ENCODE measurements around the gene SLC6A8. TPM values are rescaled to one million over a fixed set of nuclear protein-coding genes. Genes with fewer than 3 reads are reported as not detected.
"Not testable (repeated sequence)": the region's sequence is repeated elsewhere in the genome, so short reads cannot be mapped to it uniquely, and the experiment has no call there.

SLC6A8 gene
- total and polyA plus RNA-seq, 7 experiments from 2014 or later: 0.10 to 2.6 (median 0.74) TPM; not detected in 1

DNA sequence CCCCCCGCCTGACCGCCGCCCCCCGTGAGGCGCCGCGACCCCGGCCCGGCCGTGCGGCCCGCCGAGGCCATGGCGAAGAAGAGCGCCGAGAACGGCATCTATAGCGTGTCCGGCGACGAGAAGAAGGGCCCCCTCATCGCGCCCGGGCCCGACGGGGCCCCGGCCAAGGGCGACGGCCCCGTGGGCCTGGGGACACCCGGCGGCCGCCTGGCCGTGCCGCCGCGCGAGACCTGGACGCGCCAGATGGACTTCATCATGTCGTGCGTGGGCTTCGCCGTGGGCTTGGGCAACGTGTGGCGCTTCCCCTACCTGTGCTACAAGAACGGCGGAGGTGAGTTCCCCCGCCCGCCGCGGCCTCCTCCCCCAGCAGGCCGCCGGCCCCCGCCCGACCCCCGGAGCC, 780 bp downstream of the SLC6A8 start:
- peaks cover 0 to 7% (median 0%) of the 10 kb centered on the region in 7 donors for H3K4me1 Mint-ChIP-seq
- intact Hi-C loops (cut with micrococcal nuclease): loop anchor here in 1 of 2 donors (5.0 kb wide), 2 partner anchors 34 to 239 kb away; partner anchors contain the start of genes ABCD1, ARHGAP4 and BCAP31
- no peaks in the 10 kb centered on the region for H3K9me3 ChIP-seq (ENCODE audit: control insufficient read depth in 2 of 3, low read length in 3 of 3)

DNA sequence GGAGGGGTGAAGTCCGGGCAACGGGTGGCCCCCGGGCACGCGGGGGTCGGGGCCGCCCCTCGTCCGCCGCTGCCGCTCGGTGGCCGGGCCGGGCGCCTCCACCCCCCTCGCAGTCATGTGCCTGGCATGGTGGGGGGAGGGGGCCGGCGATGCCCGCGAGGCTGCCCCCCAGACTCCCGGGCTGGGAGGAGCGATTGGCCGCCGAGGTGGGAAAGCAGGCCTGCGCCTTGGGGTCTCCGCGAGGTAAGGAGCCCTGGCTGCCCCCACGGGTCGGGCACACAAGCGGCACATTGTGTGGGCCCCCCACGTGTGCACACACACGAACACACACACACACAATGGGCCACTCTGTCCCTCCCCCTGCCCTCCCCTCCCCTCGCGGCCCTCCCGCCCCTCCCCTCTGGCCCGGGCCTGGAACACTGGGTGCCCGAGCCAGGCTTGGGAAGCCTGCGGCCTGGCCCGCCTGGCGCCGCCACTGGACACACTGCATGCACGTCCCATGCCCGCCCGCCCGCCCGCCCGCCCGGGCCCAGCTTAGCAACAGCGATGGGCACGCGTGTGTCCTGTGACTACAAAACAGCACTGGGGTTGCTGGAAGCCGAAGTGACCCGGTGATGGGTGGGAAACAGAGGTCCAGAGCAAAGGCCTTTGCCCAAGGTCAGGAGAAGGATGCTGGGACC, 1.3 kb downstream of the SLC6A8 start:
- H3K27ac ChIP-seq (ENCODE audit: low read depth, low read length): no peak overlapping the region
- ChIA-PET CTCF (no interaction called here), POLR2A (no interaction called here)
- Mint-ChIP-seq H3K27ac (no peak overlapping the region), H3K36me3 (no peaks in the 10 kb centered on the region), H3K4me1 (peaks cover 0 to 7% (median 0%) of the 10 kb centered on the region in 7 donors), H3K27me3 (peaks cover 0 to 17% (median 0%) of the 10 kb centered on the region in 5 donors), H3K4me3 (no peak overlapping the region), H3K9me3 (no peaks in the 10 kb centered on the region)
- no peak for DNase-seq
- H3K4me3 ChIP-seq (ENCODE audit: low read length): no peak overlapping the region
- intact Hi-C loops (cut with micrococcal nuclease): loop anchor here in 1 of 2 donors (5.0 kb wide), 2 partner anchors 33 to 238 kb away; partner anchors contain the start of genes ABCD1, ARHGAP4 and BCAP31
- H3K9me3 ChIP-seq (ENCODE audit: control insufficient read depth in 2 of 3, low read length in 3 of 3): no peaks in the 10 kb centered on the region
- ATAC-seq: no peak
- H3K27me3 ChIP-seq (ENCODE audit: control insufficient read depth in 2 of 2, insufficient read depth in 2 of 2, low read length in 2 of 2): no peaks in the 10 kb centered on the region
- H3K4me1 ChIP-seq (ENCODE audit: control insufficient read depth in 2 of 2, insufficient read depth in 2 of 2, low read length in 2 of 2): no peaks in the 10 kb centered on the region
- no peaks in the 10 kb centered on the region for H3K36me3 ChIP-seq (ENCODE audit: control insufficient read depth in 2 of 3, insufficient read depth in 3 of 3, low read length in 3 of 3)

More for the DNA sequence above, 780 bp downstream of the SLC6A8 start:
- Mint-ChIP-seq H3K36me3 (no peaks in the 10 kb centered on the region), H3K27me3 (peaks cover 0 to 21% (median 0%) of the 10 kb centered on the region in 5 donors), H3K27ac (no peak overlapping the region), H3K4me3 (no peak overlapping the region), H3K9me3 (peaks cover 0 to 3% (median 0%) of the 10 kb centered on the region in 11 donors)
- H3K4me3 ChIP-seq (ENCODE audit: low read length): no peak overlapping the region
- H3K4me1 ChIP-seq (ENCODE audit: control insufficient read depth in 2 of 2, insufficient read depth in 2 of 2, low read length in 2 of 2): no peaks in the 10 kb centered on the region
- no peak for DNase-seq
- H3K27me3 ChIP-seq (ENCODE audit: control insufficient read depth in 2 of 2, insufficient read depth in 2 of 2, low read length in 2 of 2): no peaks in the 10 kb centered on the region
- H3K27ac ChIP-seq (ENCODE audit: low read depth, low read length): no peak overlapping the region
- H3K36me3 ChIP-seq (ENCODE audit: control insufficient read depth in 2 of 3, insufficient read depth in 3 of 3, low read length in 3 of 3): no peaks in the 10 kb centered on the region
- CTCF ChIA-PET: no interaction called here
- POLR2A ChIA-PET: no interaction called here
- ATAC-seq: no peak

DNA sequence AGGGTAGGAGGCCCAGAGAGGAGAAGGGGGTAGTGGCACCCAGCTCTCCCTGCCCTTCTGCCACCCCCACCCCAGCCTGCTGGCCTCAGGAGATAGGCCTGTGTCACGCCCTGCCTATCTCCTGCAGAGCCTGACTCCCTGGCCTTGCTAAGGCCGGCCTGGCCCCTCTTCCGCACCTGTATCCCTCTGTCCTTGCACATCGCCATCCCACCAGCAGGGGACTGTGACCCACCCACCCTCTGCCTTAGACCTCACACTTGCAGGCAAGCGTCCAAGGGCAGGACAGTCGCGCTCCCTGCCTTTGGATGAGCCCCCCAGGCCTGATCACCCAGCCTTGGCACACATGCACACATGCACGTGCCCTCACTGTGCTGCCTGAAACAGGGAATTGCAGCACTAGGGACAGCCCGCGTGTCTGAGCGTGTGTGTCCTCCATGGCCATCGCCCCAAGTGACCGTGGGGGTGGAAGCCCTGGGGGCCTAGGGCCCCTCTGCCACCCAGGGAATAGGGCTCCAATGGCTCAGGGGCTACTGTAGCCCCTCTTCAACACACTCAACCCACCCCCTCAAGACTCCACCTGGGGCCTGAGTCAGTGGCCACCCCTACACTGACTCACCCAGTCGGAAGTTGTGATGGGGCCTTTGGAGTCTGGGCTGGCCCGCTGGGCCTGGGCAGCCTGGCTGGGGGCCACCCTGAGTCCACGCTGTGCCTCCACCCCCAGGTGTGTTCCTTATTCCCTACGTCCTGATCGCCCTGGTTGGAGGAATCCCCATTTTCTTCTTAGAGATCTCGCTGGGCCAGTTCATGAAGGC, 2.1 kb downstream of the SLC6A8 start:
- Mint-ChIP-seq H3K27me3 (peaks cover 0 to 17% (median 0%) of the 10 kb centered on the region in 5 donors), H3K4me1 (peaks cover 0 to 7% (median 0%) of the 10 kb centered on the region in 7 donors), H3K9me3 (no peaks in the 10 kb centered on the region), H3K4me3 (peak overlapping the region in 1 of 10 donors; percentile 21), H3K27ac (no peak overlapping the region), H3K36me3 (no peaks in the 10 kb centered on the region)
- Histone ChIP-seq H3K4me1 (ENCODE audit: control insufficient read depth in 2 of 2, insufficient read depth in 2 of 2, low read length in 2 of 2) (no peaks in the 10 kb centered on the region), H3K27ac (ENCODE audit: low read depth, low read length) (no peak overlapping the region), H3K36me3 (ENCODE audit: control insufficient read depth in 2 of 3, insufficient read depth in 3 of 3, low read length in 3 of 3) (no peaks in the 10 kb centered on the region), H3K4me3 (ENCODE audit: low read length) (no peak overlapping the region), H3K27me3 (ENCODE audit: control insufficient read depth in 2 of 2, insufficient read depth in 2 of 2, low read length in 2 of 2) (no peaks in the 10 kb centered on the region), H3K9me3 (ENCODE audit: control insufficient read depth in 2 of 3, low read length in 3 of 3) (no peaks in the 10 kb centered on the region)
- DNase-seq (no peak), ATAC-seq (no peak)
- intact Hi-C loops (cut with micrococcal nuclease): loop anchor here in 1 of 2 donors (5.0 kb wide), 2 partner anchors 32 to 237 kb away; partner anchors contain the start of genes ABCD1, ARHGAP4 and BCAP31
- ChIA-PET POLR2A (no interaction called here), CTCF (no interaction called here)

DNA sequence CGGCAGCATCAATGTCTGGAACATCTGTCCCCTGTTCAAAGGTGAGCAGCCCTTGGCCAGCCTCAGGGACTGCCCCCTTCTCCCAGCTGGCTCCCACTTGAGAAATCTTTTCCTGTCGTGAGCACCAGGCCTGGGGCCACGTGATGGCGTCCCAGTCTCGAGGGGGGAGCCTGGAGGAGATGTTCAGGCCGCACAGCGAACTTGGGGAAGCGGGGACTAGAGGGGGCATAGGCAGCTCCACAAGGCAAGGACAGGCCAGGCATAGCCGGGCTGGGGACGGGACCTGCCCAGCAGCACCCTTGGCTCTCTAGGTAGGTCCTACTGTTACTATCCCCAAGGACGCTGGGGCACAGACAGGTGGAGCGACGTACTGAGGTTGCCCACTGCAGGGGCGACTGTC, 2.7 kb downstream of the SLC6A8 start:
- intact Hi-C loops (cut with micrococcal nuclease): no loop called here
- POLR2A ChIA-PET: no interaction called here
- Histone ChIP-seq H3K4me1 (ENCODE audit: control insufficient read depth in 2 of 2, insufficient read depth in 2 of 2, low read length in 2 of 2) (no peaks in the 10 kb centered on the region), H3K36me3 (ENCODE audit: control insufficient read depth in 2 of 3, insufficient read depth in 3 of 3, low read length in 3 of 3) (no peaks in the 10 kb centered on the region), H3K4me3 (ENCODE audit: low read length) (no peak overlapping the region), H3K9me3 (ENCODE audit: control insufficient read depth in 2 of 3, low read length in 3 of 3) (no peaks in the 10 kb centered on the region), H3K27me3 (ENCODE audit: control insufficient read depth in 2 of 2, insufficient read depth in 2 of 2, low read length in 2 of 2) (no peaks in the 10 kb centered on the region), H3K27ac (ENCODE audit: low read depth, low read length) (no peak overlapping the region)
- DNase-seq (no peak), ATAC-seq (no peak)
- no peaks in the 10 kb centered on the region for H3K36me3 Mint-ChIP-seq
- H3K27ac Mint-ChIP-seq: no peak overlapping the region
- CTCF ChIA-PET: no interaction called here
- peaks cover 0 to 7% (median 0%) of the 10 kb centered on the region in 7 donors for H3K4me1 Mint-ChIP-seq
- H3K27me3 Mint-ChIP-seq: peaks cover 0 to 17% (median 0%) of the 10 kb centered on the region in 5 donors
- H3K4me3 Mint-ChIP-seq: no peak overlapping the region
- H3K9me3 Mint-ChIP-seq: no peaks in the 10 kb centered on the region

DNA sequence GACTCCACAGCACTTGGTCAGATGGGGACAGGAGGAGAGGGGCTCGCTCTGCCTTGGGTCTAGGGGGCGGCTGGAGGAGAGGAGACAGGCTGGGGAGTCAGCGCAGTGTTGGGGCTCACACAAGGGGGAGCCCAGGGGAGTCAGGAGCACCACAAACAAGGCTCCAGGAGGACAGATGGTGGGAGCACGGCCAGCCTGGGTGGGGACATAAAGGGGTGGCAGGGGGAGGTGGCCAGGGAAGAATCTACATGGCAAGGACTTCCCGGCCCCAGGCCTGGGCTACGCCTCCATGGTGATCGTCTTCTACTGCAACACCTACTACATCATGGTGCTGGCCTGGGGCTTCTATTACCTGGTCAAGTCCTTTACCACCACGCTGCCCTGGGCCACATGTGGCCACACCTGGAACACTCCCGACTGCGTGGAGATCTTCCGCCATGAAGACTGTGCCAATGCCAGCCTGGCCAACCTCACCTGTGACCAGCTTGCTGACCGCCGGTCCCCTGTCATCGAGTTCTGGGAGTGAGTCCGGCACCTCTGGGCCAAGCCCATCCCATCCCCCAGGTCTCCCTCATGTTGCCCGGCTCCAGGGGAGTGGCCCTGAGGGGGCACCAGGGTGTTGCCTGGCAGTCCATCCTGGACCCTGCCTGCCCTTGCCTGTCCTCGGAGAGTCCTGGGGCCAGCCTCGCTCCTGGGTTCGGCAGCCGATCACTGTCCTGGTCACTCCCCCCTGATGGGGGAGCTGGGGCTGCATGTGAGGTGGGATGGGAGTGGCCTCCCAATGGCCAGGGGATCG, 3.5 kb downstream of the SLC6A8 start:
- intact Hi-C loops (cut with micrococcal nuclease); DNase-seq: not testable (repeated sequence)

DNA sequence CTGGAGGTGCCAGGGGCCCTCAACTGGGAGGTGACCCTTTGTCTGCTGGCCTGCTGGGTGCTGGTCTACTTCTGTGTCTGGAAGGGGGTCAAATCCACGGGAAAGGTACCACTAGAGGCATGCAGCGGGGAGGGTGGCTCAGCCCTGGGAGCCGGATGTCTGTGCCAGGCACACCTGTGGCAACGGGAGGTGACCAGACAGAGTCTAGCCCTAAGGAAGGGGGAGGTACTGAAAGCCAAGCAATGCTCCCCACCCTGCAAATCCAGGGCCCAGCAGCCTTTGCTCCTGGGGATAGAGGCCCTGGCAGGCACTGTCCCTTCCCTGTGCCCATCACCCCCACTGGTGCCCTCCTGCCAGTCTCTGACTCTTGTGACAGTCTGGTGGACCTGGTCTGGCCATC, 4.3 kb downstream of the SLC6A8 start:
- peaks cover 0 to 2% (median 0%) of the 10 kb centered on the region in 5 donors for H3K36me3 Mint-ChIP-seq
- no peak for DNase-seq
- no peak for ATAC-seq
- H3K4me1 Mint-ChIP-seq: peaks cover 0 to 3% (median 0%) of the 10 kb centered on the region in 7 donors
- peaks cover 0 to 9% (median 0%) of the 10 kb centered on the region in 5 donors for H3K27me3 Mint-ChIP-seq
- H3K27ac Mint-ChIP-seq: no peak overlapping the region
- H3K27me3 ChIP-seq (ENCODE audit: control insufficient read depth in 2 of 2, insufficient read depth in 2 of 2, low read length in 2 of 2): no peaks in the 10 kb centered on the region
- no peaks in the 10 kb centered on the region for H3K36me3 ChIP-seq (ENCODE audit: control insufficient read depth in 2 of 3, insufficient read depth in 3 of 3, low read length in 3 of 3)
- no peak overlapping the region for H3K27ac ChIP-seq (ENCODE audit: low read depth, low read length)
- H3K9me3 Mint-ChIP-seq: no peaks in the 10 kb centered on the region
- POLR2A ChIA-PET: no interaction called here
- no peaks in the 10 kb centered on the region for H3K9me3 ChIP-seq (ENCODE audit: control insufficient read depth in 2 of 3, low read length in 3 of 3)
- no peaks in the 10 kb centered on the region for H3K4me1 ChIP-seq (ENCODE audit: control insufficient read depth in 2 of 2, insufficient read depth in 2 of 2, low read length in 2 of 2)
- CTCF ChIA-PET: no interaction called here
- intact Hi-C loops (cut with micrococcal nuclease): no loop called here
- no peak overlapping the region for H3K4me3 ChIP-seq (ENCODE audit: low read length)
- no peak overlapping the region for H3K4me3 Mint-ChIP-seq

More for the DNA sequence above, 3.5 kb downstream of the SLC6A8 start:
- ATAC-seq; H3K9me3 ChIP-seq (ENCODE audit: control insufficient read depth in 2 of 3, low read length in 3 of 3); CTCF ChIA-PET; H3K4me1 Mint-ChIP-seq; POLR2A ChIA-PET; H3K27ac ChIP-seq (ENCODE audit: low read depth, low read length); H3K4me3 Mint-ChIP-seq; H3K27me3 ChIP-seq (ENCODE audit: control insufficient read depth in 2 of 2, insufficient read depth in 2 of 2, low read length in 2 of 2); H3K36me3 Mint-ChIP-seq; H3K27ac Mint-ChIP-seq; H3K4me3 ChIP-seq (ENCODE audit: low read length); H3K4me1 ChIP-seq (ENCODE audit: control insufficient read depth in 2 of 2, insufficient read depth in 2 of 2, low read length in 2 of 2); H3K9me3 Mint-ChIP-seq; H3K36me3 ChIP-seq (ENCODE audit: control insufficient read depth in 2 of 3, insufficient read depth in 3 of 3, low read length in 3 of 3): not testable (repeated sequence)
- H3K27me3 Mint-ChIP-seq: peaks cover 0 to 14% (median 0%) of the 10 kb centered on the region in 5 donors
